GM12878 (cell line): ENCODE results near the gene TSHZ2.

ENCODE experiments used
- BACH1 ChIP-seq: fragments of 450-650 bp; IDR thresholded peaks from 2 replicates; pipeline ENCODE4 v1.6.1; 2017; ENCODE audit warnings: mild to moderate bottlenecking, borderline replicate concordance
- CTCF ChIP-seq, 3 experiments: IDR thresholded peaks in 2 of 3; conservative IDR thresholded peaks in 1 of 3; 2 replicates each; pipeline ENCODE4 v1.5.1; 2011; ENCODE audit warnings: low read depth in 3 of 3, low read length in 3 of 3, mild to moderate bottlenecking in 3 of 3, control low read depth in 2 of 3, moderate library complexity in 2 of 3, inconsistent platforms in 1 of 3, mixed read lengths in 1 of 3; ENCODE audit not compliant: control insufficient read depth in 2 of 3, insufficient read depth in 1 of 3; ENCODE audit errors: extremely low read depth in 1 of 3
- EP300 ChIP-seq, 2 experiments: fragments of 150-350 bp in 1 of 2; IDR thresholded peaks; 2 replicates each; pipeline ENCODE4 v1.6.1; 2011 to 2012; ENCODE audit warnings: low read depth in 2 of 2, low read length in 2 of 2, borderline replicate concordance in 1 of 2, improper control_type of control experiment in 1 of 2, inconsistent platforms in 1 of 2; ENCODE audit not compliant: control insufficient read depth in 1 of 2
- EZH2 ChIP-seq: IDR thresholded peaks from 2 replicates; pipeline ENCODE4 v1.6.1; 2012; ENCODE audit warnings: low read depth, mild to moderate bottlenecking, control low read depth, inconsistent platforms, low read length, borderline replicate concordance; ENCODE audit not compliant: control insufficient read depth
- MAX ChIP-seq: IDR thresholded peaks from 2 replicates; pipeline ENCODE4 v1.6.1; 2012; ENCODE audit warnings: low read depth, low read length, improper control_type of control experiment
- NRF1 ChIP-seq: conservative IDR thresholded peaks from 2 replicates; pipeline ENCODE4 v1.6.1; 2011; ENCODE audit warnings: mild to moderate bottlenecking, low read depth, low read length, improper control_type of control experiment
- POLR2A ChIP-seq: IDR thresholded peaks from 2 replicates; pipeline ENCODE4 v1.6.1; 2011; ENCODE audit warnings: low read depth, mild to moderate bottlenecking, low read length
- RFX5 ChIP-seq: IDR thresholded peaks from 2 replicates; pipeline ENCODE4 v1.6.1; 2011; ENCODE audit warnings: low read depth, low read length, improper control_type of control experiment
- SIN3A ChIP-seq: IDR thresholded peaks from 2 replicates; pipeline ENCODE4 v1.6.1; 2012; ENCODE audit warnings: low read depth, low read length, improper control_type of control experiment
- SMC3 ChIP-seq: IDR thresholded peaks from 2 replicates; pipeline ENCODE4 v1.6.1; 2011; ENCODE audit warnings: low read length, improper control_type of control experiment, borderline replicate concordance
- YBX1 ChIP-seq: fragments of 450-650 bp; IDR thresholded peaks from 2 replicates; pipeline ENCODE4 v1.6.1; 2016; ENCODE audit warnings: antibody characterized with exemption
- ZBTB33 ChIP-seq: fragments of 450-650 bp; IDR thresholded peaks from 2 replicates; pipeline ENCODE4 v1.6.1; 2017; ENCODE audit warnings: mild to moderate bottlenecking
- ZNF24 ChIP-seq: fragments of 450-650 bp; IDR thresholded peaks from 2 replicates; pipeline ENCODE4 v1.6.1; 2017; ENCODE audit warnings: antibody characterized with exemption, mild to moderate bottlenecking
- ZNF274 ChIP-seq: IDR thresholded peaks from one replicate; pipeline ENCODE4 v1.8.0; 2011; ENCODE audit not compliant: insufficient read length, insufficient read depth

GRCh38 chr20:53190225-53190624 lies 218.1 kb downstream of the TSHZ2 start:
- TF ChIP-seq POLR2A (no peak), EZH2 (no peak), ZNF24 (no peak), RFX5 (no peak), CTCF (IDR thresholded peaks at IDR 0.05 in 2 of 3, conservative IDR thresholded peaks at IDR 0.05 in 1 of 3; ENCODE audit: control insufficient read depth in 2 of 3, extremely low read depth in 1 of 3, insufficient read depth in 1 of 3, low read depth in 3 of 3, low read length in 3 of 3) (no peak), YBX1 (no peak), NRF1 (no peak), ZNF274 (no peak), SMC3 (no peak), ZBTB33 (no peak), MAX (no peak), SIN3A (no peak), EP300 (IDR thresholded peaks at IDR 0.05; ENCODE audit: borderline replicate concordance in 1 of 2, control insufficient read depth in 1 of 2, low read depth in 2 of 2, low read length in 2 of 2) (no peak), BACH1 (no peak)
